Inflammatory macrophage (primary cell): Measurements from ENCODE around the gene KDSR.

Experiments used
- DNase-seq, 2 donors: peaks; one replicate each; pipeline ENCODE4 v3.0.0-alpha.2; 2020 to 2022
- total RNA-seq, 18 experiments: gene quantifications; one replicate each; lab custom pipeline; 2026; ENCODE audit warnings: mixed read lengths in 6 of 18, inconsistent platforms in 2 of 18; lab: John Stamatoyannopoulos, UW

KDSR gene
- total RNA-seq, result 31.8 to 66.9 (median 40.2) reads per million in 18 experiments

DNA sequence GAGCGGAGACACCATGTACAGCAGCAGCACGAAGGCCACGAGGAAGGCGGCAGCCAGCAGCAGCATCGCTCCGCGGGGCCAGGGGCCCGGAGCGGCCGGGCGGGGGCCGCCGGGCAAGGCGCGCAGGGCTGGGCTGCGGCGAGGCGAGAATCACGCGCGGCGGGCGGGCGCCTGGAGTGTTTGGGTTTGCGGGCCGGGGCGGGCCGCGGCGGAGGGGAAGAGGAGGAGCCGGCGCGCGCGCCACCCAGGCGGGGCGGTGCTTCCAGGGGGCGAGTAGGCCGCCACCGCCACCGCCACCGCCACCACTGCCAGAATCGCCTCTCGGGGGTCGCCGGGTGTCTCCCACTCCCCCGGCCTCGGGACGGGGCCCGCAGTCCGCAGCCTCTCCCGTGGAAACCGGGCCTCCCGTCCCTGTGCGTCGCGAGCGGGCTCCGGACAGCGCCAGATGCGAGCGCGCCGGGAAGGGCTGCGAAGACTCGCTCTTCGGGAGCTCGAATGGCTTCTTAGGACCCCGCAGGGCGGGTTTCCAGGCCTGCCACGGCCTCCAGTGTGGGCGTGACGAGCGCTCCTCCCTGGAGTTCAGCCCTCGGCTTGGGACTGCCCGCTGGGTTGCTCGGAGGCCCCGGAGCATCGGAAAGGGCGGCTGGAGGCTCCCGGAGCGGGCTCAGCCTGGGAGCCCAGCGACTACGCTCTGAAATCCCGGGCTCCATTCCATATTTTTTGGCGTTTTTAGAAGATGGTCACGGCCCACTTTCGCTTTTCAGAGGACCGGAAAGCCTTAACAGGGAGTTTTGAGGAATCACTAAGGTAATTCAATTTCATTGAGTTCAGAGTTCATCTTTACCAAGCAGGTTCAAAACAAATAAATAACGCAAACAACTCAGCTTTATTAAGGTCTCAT, at the start of gene KDSR:
TSS of gene KDSR (minus strand) at position 154 of the 901 bp plus-strand sequence. CDS start at position 66, 88 bp downstream.
- DNase-seq, result peak; percentile 98 to 99

- DNase-seq, result no peak
Measured at GRCh38 chr18:63412953-63413352, 45.9 kb upstream of the KDSR start.

DNA sequence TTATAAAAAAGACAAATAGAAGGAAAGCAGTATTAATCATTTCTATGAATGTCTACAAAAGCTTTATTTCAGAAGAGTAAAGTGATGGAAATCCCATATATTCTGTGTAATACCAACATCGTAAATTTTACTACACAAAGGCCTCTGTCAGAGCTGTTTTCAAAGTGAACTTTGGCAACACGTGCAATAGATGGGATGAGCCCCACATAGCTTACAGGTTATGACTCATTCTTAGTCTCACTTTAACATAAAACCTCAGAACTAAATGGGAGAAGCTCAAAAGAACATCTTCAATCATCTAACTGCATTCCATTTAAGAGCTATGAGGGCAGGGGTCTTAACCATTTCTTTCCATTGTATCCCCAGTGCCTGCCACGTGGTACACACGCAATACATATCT, 43.8 kb upstream of the KDSR start:
- no peak for DNase-seq

DNA sequence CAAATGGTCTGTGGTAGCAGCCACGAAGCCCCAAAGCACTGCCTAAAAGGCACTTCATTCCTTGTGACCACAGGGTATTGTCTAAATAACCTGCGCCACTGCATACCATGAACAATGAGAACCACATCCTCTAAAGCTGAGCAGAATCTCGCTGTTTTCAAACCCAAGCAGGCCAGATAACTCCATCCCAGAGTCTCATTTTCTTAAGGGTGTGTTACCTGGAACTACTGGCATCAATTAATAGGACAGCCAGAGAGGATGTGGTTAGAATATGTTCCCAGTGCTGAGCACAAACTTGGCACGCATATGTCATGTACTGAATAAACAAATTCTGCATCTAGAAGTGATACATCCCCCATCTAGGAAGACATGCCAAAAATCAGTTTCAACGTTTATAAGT, 42.3 kb upstream of the KDSR start:
- no peak for DNase-seq

- DNase-seq, result peak in 1 of 2 donors; percentile 51
Measured at GRCh38 chr18:63407734-63408133, 40.7 kb upstream of the KDSR start.

DNA sequence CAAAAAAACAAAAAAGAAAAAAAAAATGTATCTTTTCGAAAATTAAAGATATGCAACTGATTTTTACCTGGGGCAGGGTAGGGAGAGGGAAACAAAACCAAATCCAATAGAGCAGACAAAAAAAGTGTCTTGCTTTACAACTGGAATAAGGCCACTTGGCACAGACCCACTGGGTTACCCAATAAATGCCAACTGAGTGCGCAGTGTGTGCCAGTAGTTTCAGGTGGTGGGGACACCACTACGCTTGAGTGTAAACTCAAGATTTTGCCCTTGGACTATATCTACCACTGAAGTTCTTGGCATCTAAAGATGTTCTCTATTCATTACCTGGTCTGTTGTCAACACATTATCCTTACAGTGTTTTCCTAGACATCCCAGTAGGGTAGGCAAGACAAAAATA, 39.0 kb upstream of the KDSR start:
- no peak for DNase-seq

GRCh38 chr18:63402246-63403162, 35.5 kb upstream of the KDSR start:
- no peak for DNase-seq

GRCh38 chr18:63399300-63399699, 32.3 kb upstream of the KDSR start:
- DNase-seq, result no peak

GRCh38 chr18:63397349-63397748, 30.3 kb upstream of the KDSR start:
- no peak for DNase-seq

GRCh38 chr18:63395503-63395902, 28.5 kb upstream of the KDSR start:
- no peak for DNase-seq

- no peak for DNase-seq
Measured at GRCh38 chr18:63394954-63395353, 27.9 kb upstream of the KDSR start.

DNA sequence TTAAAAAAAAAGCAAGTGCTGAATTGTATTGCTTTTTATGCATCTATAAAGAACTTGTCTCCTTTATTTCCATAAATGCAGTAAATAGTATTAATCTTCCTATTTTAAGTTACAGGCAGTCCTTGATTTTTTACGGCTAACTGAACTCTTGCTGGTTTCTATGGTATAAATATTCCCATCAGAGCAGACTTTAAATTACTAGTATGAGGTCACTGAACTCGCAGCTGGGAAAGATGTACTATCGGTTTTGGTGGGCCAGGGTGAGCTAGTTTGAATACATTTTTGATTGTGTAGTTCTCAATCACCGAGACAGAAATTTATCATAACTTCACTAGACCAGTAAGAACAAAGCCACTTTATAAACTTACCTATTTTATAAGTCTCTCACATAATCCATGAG, 20.9 kb upstream of the KDSR start:
- no peak for DNase-seq

GRCh38 chr18:63382843-63383242, 15.8 kb upstream of the KDSR start:
- DNase-seq, result no peak

GRCh38 chr18:63379639-63379962, 12.6 kb upstream of the KDSR start:
- no peak for DNase-seq

- no peak for DNase-seq
Measured at GRCh38 chr18:63378919-63379638, 12.1 kb upstream of the KDSR start.

DNA sequence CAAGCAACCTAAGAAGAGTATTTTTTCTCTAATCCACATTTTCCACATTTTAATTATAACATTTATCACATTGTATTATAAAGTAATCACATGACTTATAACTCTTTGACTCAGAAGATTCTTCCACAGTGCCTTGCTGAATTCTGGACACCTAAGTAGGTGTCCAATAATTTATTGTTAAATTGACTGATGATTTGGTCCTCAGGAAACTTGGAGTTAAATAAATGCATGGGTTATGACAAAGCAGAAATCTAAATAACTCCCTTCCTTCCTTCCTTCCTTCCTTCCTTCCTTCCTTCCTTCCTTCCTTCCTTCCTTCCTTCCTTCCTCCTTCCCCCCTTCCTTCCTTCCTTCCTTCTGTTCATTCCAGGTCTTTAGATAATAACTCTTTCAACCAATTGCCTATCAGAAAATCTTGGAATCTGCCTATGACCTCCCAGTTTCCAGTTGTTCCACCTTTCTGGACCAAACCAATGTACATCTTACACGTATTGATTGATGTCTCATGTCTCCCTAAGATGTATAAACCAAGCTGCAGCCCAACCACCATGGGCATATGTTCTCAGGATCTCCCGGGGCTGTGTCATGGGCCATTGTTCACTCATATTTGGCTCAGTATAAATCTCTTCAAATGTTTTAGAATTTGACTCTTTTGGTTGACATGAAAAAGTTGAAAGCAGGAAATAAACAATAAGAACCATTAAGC, 10.4 kb upstream of the KDSR start:
- DNase-seq, result no peak

GRCh38 chr18:63376538-63376937, 9.5 kb upstream of the KDSR start:
- peak; percentile 52 to 74 for DNase-seq

- DNase-seq, result no peak
Measured at GRCh38 chr18:63374540-63374939, 7.5 kb upstream of the KDSR start.

- no peak for DNase-seq
Measured at GRCh38 chr18:63373161-63373560, 6.2 kb upstream of the KDSR start.

DNA sequence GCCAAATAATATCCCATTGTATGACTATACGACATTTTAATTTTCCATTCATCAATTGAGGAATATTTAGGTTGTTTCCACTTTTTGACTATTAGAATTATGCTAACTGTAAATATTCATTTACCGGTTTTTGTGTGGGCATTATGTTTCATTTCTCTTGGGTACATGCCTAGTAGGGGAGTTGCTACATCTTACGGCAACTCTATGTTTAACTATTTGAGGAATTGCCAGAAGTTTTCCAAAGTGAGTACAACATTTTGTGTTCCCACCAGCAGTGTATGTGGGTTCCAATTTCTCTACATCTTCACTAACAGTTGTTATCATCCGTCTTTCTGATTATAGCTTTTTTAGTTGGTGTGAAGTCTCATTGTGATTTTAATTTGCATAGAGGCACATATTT, 1.6 kb upstream of the KDSR start:
- no peak for DNase-seq

GRCh38 chr18:63366213-63367052, 573 bp downstream of the KDSR start:
- peak; percentile 24 to 47 for DNase-seq
